GM18505 (cell line): ENCODE results near the gene SRD5A1.
A peak's percentile ranks its signal among the peaks of the same experiment; 100 is the strongest.

ENCODE experiments used
- ATAC-seq: cut with Tn5 transposase; IDR thresholded peaks from one replicate; pipeline ENCODE4 v1.9.1; 2021; ENCODE audit not compliant: unreplicated experiment
- POLR2A ChIP-seq: IDR thresholded peaks from 4 replicates; pipeline ENCODE4 v1.6.1; 2011; ENCODE audit warnings: borderline replicate concordance; ENCODE audit not compliant: insufficient read depth, insufficient read length; ENCODE audit errors: extremely low read depth

Gene SRD5A1

DNA sequence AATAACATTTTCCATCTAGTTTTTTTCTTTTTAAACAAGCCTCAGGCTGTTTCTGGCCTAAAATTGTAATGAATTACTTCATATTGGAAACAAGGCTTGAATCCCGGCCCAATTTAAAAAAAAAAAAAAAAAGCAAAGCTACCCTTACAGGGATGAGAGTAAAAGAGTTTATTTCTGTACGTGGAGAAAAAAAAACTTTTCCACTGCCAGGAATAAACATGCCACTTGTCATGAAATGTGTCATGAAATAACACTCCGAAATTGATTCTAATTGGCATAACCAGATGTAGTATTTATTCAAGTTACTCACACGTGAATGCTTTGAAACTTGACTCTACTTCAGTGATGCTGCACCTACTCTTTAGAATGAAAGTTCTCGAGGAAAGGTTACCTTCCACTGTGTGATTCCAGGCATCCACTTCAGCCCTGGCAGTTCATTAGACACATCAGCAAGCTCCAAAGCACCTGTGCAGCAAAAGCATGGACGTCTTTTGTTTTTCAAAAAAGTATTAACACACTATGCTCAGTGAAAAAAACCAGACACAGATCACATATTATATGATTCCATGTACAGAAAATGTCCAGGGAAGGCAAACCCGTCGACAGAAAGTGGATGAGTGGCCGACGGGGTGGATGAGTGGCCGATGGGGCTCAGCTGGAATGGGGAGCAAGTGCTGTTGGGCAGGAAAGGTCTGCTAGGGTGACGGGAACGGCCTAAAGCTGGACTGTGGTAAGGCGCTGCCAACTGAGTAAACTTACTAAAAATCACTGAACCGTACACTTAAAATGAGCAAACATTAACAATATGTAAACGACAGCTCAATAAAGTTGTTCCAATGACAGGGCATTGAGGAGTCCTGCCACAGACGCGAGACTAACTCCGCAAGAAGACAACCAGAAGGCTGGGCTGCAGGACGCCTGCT lies 21.6 kb upstream of the SRD5A1 start:
- ATAC-seq: no peak
- no peak for TF ChIP-seq POLR2A

DNA sequence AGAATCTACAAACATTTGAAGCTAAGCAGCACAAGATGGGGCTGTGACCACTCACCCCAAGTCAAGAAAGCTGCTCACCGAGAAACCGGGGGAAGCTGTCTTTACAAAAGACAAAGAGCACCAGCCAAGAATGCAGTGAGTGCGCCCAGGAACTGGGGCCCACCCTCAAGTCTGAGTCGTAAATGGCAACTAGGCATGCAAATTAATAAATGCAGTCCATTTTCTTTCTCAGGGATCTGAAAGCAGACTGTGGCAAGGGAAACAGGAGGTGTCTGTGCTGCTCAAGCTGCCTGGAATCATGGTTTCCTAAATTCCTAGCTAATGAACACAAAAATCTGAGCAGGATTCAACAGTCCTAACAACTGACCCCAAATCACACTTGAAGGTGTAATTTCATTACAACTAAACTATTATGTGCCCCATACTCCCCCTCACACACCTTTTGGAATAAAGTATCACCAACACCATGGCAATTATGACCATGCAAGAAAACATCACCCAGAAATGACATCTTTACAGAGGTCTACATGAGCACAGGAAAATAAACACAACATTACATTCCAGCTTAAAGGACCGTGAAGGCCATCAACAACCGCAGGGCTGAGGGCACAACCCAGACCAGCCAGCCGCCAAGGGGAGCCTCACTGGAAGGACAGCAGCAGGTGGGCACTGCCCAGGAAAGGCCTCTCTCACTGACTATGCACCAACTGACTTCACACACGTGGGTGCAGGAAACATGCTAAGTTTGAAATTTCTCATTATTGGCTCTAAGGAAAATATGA lies 18.0 kb upstream of the SRD5A1 start:
- no peak for TF ChIP-seq POLR2A
- no peak for ATAC-seq

- ATAC-seq: no peak
- no peak for TF ChIP-seq POLR2A
These were observed 16.6 kb upstream of the SRD5A1 start for GRCh38 chr5:6616632-6617031.

- TF ChIP-seq POLR2A: no peak
These were observed 10.0 kb upstream of the SRD5A1 start for GRCh38 chr5:6623228-6623627.

DNA sequence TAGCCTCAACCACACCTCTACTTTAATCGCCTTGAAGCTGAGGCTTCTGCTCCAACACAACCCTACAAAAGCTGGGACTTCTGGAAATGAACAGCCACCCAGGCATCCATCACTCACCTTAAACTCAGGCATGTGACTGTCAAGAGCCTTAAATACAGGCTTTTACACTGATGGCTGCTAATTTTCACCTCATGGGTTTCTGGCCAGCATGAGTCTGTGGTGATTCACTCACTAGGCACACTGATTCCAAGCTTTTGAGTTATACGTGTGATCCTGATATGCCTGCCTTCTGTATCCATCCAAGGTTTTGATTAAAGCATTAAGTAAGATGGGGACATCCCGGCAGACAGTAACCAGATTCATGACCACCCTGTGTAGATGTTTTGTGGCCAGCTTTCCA lies 9.3 kb upstream of the SRD5A1 start:
- ATAC-seq: no peak
- TF ChIP-seq POLR2A: no peak

More at GRCh38 chr5:6623228-6623627, 10.0 kb upstream of the SRD5A1 start:
- no peak for ATAC-seq

DNA sequence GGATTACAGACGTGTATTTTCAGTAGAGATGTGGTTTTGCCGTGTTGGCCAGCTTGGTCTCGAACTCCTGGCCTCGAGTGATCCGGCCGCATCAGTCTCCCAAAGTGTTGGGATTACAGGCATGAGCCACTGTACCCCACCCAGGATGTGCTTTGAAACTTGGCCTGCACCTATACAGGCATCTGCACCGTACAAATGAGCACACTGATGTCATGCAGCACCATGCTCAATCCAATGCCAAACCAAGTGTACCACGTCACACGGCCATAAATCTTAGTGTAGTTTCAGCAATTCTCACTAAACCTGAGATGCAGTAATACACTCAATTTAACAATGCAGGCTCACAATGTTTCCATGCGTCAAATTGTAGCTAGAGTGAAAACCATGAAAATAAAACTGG lies 6.7 kb upstream of the SRD5A1 start:
- no peak for ATAC-seq
- no peak for TF ChIP-seq POLR2A

GRCh38 chr5:6631441-6631840 lies 1.8 kb upstream of the SRD5A1 start:
- ATAC-seq: no peak

GRCh38 chr5:6632324-6632887 lies 834 bp upstream of the SRD5A1 start:
- peak; percentile 24 for ATAC-seq
- no peak for TF ChIP-seq POLR2A

More at GRCh38 chr5:6631441-6631840, 1.8 kb upstream of the SRD5A1 start:
- no peak for TF ChIP-seq POLR2A

DNA sequence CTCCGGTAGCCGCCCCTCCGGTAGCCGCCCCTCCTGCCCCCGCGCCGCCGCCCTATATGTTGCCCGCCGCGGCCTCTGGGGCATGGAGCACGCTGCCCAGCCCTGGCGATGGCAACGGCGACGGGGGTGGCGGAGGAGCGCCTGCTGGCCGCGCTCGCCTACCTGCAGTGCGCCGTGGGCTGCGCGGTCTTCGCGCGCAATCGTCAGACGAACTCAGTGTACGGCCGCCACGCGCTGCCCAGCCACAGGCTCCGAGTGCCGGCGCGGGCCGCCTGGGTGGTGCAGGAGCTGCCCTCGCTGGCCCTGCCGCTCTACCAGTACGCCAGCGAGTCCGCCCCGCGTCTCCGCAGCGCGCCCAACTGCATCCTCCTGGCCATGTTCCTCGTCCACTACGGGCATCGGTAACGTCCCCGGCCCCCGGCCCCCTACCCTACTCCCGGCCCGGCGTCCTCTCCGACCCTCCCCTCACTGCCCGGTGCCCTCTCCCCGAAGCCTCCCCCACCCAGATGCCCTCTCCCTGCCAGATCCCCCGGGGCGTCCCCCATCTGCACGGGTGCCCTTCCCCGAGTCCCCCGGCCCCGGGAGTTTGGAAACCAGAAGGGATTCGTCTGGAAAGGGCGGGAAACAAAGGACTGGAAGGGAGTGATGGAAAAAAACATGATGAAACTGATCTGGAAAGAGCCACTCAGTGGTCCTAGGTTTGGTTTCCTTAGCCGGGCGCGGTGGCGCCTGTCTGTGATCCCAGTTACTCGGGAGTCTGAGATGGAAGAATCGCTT lies 417 bp downstream of the SRD5A1 start:
- peak; percentile 60 for ATAC-seq
- TF ChIP-seq POLR2A: peak; percentile 32

DNA sequence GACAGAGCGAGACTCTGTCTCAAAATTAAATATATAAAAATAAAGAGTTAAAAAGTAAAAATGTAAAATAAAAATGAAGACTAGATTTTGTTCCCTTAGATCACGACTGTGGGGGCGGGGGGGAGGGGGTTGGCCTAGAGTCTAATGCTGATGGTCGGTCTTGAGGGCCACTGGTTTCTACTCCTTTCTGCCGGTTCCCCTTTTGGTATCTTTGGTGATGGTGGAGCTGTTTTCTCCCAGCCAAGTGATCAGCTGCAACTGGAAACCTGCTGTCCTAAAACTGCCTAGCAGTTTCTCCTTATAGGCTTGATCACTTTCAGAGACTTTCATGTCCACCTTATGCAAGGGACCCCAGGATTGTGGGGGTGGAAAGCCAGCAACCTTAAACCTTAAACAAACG lies 1.1 kb downstream of the SRD5A1 start:
- TF ChIP-seq POLR2A: no peak
- no peak for ATAC-seq

DNA sequence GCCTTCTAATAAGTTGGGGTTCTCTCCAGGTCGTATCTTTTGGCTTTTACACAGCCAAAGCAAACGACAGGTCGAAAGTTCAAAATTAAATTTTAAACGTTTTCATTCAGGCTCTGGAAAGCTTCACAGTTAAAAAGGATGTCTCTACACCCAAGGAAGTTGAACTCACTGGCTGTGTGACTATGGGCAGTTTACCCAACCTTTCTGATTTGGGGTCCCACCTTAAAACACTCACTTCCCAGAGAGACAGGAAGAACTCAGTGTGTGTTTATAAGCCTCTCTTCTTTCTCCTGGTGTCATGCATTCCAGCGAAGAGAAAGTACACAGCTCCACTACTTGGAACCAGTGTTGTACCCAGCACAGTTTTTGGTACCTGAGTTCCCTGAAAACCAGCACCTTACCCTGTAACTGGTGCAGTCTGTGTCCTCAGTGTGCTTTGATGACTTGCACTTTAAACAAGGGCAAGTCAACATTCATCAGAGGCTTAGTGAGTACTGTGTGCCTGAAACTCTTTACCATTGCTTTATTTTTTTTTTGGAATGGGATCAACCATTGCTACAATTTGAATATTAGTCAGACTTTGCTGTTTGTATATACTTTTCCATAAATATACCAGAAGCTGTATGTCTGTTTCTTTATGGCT lies 1.7 kb downstream of the SRD5A1 start:
- ATAC-seq: no peak
- no peak for TF ChIP-seq POLR2A

GRCh38 chr5:6636293-6636692 lies 3.1 kb downstream of the SRD5A1 start:
- no peak for TF ChIP-seq POLR2A
- no peak for ATAC-seq
